GM18511 (cell line): ENCODE measurements around the gene C7orf33.

ENCODE experiments used
- ATAC-seq: cut with Tn5 transposase; IDR thresholded peaks from one replicate; pipeline ENCODE4 v1.9.1; 2021; ENCODE audit warnings: mild to moderate bottlenecking, moderate library complexity; ENCODE audit not compliant: unreplicated experiment

Gene C7orf33

GRCh38 chr7:148624735-148625134, 34.2 kb downstream of the C7orf33 start:
- ATAC-seq: no peak

GRCh38 chr7:148625342-148625741, 34.8 kb downstream of the C7orf33 start:
- no peak for ATAC-seq

- no peak for ATAC-seq
Measured at GRCh38 chr7:148626828-148627227, 36.3 kb downstream of the C7orf33 start.

GRCh38 chr7:148628011-148628410, 37.4 kb downstream of the C7orf33 start:
- ATAC-seq: no peak

- no peak for ATAC-seq
Measured at GRCh38 chr7:148630078-148630477, 39.5 kb downstream of the C7orf33 start.

GRCh38 chr7:148633761-148634160, 43.2 kb downstream of the C7orf33 start:
- ATAC-seq: no peak

GRCh38 chr7:148637094-148637493, 46.5 kb downstream of the C7orf33 start:
- no peak for ATAC-seq

GRCh38 chr7:148645898-148646297, 55.3 kb downstream of the C7orf33 start:
- ATAC-seq: no peak

GRCh38 chr7:148650232-148650858, 59.8 kb downstream of the C7orf33 start:
- no peak for ATAC-seq

GRCh38 chr7:148652773-148653172, 62.2 kb downstream of the C7orf33 start:
- no peak for ATAC-seq

GRCh38 chr7:148657929-148658328, 67.4 kb downstream of the C7orf33 start:
- ATAC-seq: no peak

- no peak for ATAC-seq
Measured at GRCh38 chr7:148661471-148661870, 70.9 kb downstream of the C7orf33 start.

GRCh38 chr7:148662646-148663045, 72.1 kb downstream of the C7orf33 start:
- no peak for ATAC-seq

- no peak for ATAC-seq
Measured at GRCh38 chr7:148664324-148664723, 73.8 kb downstream of the C7orf33 start.

GRCh38 chr7:148665221-148665620, 74.7 kb downstream of the C7orf33 start:
- ATAC-seq: no peak
